ENCODE data around the gene IFT43.
"Not testable (repeated sequence)": the region's sequence is repeated elsewhere in the genome, so short reads cannot be mapped to it uniquely, and the experiment has no call there.

The IFT43 gene

DNA sequence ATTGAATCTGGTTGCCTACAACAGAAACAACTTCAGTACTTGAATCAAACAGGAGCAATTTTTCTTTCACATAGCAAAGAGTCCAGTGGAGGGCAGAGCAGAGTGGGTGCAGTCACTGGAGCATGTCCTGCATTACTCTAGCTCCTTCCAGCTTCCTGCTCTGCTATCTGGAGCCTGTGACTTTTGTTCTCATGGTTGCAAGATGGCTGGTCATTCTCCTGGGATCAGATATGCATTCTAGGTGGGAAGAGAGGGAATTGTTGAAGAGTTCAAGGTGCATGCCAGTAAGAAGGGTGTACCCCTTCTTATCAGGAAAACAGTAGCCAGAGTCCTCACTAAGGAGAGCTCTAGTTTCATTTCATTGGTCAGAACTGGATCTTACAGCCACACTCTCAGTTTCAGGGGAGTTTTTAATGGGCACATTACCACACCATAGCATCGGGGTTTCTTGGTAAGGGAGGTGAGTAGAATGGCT, 8.0 kb downstream of the IFT43 start:
- no peak overlapping the region for H3K9ac ChIP-seq (ENCODE audit: low read length in 2 of 2)
- H3K4me1 ChIP-seq (ENCODE audit: control insufficient read depth, insufficient read depth, low read length), result peaks cover 37% of the 10 kb centered on the region
- H3K27ac ChIP-seq (ENCODE audit: low read length), result no peak overlapping the region
- no peaks in the 10 kb centered on the region for H3K9me3 ChIP-seq (ENCODE audit: control insufficient read depth in 2 of 2, low read length in 2 of 2)
- H3K27me3 ChIP-seq (ENCODE audit: control insufficient read depth in 1 of 2, insufficient read depth in 2 of 2, low read length in 2 of 2), result no peaks in the 10 kb centered on the region
- no peak overlapping the region for H3K4me3 ChIP-seq (ENCODE audit: low read length in 2 of 2)
- H3K36me3 ChIP-seq (ENCODE audit: control insufficient read depth in 2 of 2, insufficient read depth in 2 of 2, low read length in 2 of 2), result peaks cover 21 to 22% of the 10 kb centered on the region in 2 donors

DNA sequence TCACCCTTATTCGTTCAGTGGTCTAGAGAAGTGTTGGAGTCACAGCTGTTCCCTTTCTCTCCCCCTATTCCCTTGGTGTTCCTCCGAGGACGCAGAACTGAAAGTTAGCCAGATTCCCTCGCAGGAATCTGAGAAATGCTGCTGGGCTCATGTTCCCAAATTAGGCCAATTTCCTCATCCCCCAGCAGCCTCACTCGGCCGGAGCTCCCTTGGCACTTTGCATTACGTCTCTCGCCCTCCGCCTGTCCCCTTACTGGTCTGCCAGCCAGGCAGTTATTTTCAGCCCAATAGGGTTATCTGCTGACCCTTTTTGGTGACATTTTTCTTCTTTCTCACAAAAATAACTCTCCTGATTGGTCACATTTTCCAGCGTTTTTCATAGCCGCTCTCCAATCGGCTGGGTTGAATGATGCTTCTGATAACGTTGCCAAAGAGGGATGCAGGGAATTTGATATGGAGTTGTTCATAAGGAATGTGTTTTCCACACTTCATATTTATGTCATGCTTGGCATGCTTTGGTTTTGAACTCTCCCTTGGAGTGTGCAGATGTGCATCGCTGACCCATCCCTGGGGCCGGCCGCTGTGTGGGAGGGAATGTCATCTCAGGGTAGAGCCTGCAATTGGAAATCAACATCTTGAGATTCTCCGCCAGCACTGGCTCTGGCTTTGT, 9.9 kb downstream of the IFT43 start:
- Histone ChIP-seq H3K9ac (ENCODE audit: low read length in 2 of 2) (peak overlapping the region; percentile 17 to 21), H3K4me3 (ENCODE audit: low read length in 2 of 2) (peak overlapping the region; percentile 8 to 66), H3K36me3 (ENCODE audit: control insufficient read depth in 2 of 2, insufficient read depth in 2 of 2, low read length in 2 of 2) (peaks cover 15 to 24% of the 10 kb centered on the region in 2 donors), H3K27me3 (ENCODE audit: control insufficient read depth in 1 of 2, insufficient read depth in 2 of 2, low read length in 2 of 2) (no peaks in the 10 kb centered on the region), H3K4me1 (ENCODE audit: control insufficient read depth, insufficient read depth, low read length) (peaks cover 35% of the 10 kb centered on the region), H3K27ac (ENCODE audit: low read length) (peak overlapping the region; percentile 59), H3K9me3 (ENCODE audit: control insufficient read depth in 2 of 2, low read length in 2 of 2) (no peaks in the 10 kb centered on the region)

DNA sequence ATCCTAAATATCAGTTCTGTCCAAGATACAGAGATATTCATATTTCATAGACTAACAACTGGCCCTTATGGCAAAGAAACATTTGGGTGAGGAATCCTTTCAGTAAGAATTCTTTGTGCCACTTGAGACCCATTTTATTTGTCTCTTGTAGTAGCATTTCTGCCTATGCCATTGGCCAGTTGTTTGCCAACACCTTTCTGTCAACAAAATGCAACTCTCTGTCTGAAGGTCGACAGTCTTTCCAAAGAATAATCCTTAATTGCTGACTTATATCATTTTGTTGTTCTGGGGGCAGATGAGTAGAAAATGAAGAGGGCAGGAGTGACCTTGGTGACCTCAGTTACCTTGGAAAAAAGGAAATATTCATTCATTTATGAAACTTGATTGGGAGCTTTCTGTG, 10.9 kb downstream of the IFT43 start:
- Histone ChIP-seq H3K9ac (ENCODE audit: low read length in 2 of 2) (no peak overlapping the region), H3K27ac (ENCODE audit: low read length) (peak overlapping the region; percentile 59), H3K36me3 (ENCODE audit: control insufficient read depth in 2 of 2, insufficient read depth in 2 of 2, low read length in 2 of 2) (peaks cover 21 to 25% of the 10 kb centered on the region in 2 donors), H3K27me3 (ENCODE audit: control insufficient read depth in 1 of 2, insufficient read depth in 2 of 2, low read length in 2 of 2) (no peaks in the 10 kb centered on the region), H3K9me3 (ENCODE audit: control insufficient read depth in 2 of 2, low read length in 2 of 2) (no peaks in the 10 kb centered on the region), H3K4me3 (ENCODE audit: low read length in 2 of 2) (no peak overlapping the region), H3K4me1 (ENCODE audit: control insufficient read depth, insufficient read depth, low read length) (peaks cover 28% of the 10 kb centered on the region)

DNA sequence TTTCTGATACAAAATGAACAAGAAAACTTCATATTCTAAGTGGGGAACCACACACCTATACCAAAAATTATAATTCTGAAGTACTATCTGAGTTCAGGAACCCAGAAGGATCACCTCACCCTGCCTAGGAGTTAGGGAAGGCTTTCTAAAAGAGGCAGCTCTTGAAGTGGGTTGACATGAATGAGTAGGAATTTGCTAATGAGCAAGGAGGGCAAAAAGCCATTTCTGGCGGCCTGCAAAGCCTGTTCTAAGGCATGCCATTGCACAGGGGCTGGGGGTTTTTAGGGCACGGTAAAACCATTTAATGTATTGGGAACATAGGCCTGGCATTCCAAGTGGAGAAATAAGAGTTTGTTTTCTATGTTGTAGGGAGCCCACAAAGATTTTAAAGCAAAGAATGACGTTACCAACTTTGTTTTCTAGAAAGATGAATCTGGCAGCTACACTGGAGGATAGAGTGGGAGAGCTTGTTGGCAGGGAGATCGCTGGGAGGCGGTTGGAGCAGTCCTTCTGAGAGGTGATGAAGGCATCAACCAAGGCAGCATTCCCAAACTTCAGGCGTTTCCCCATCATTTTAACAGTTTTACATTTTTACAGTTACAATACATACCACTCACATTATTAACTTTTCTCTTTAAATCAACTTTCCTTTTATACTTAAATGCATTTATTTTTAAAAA, 14.1 kb downstream of the IFT43 start:
- Histone ChIP-seq H3K27me3 (ENCODE audit: control insufficient read depth in 1 of 2, insufficient read depth in 2 of 2, low read length in 2 of 2) (no peaks in the 10 kb centered on the region), H3K9ac (ENCODE audit: low read length in 2 of 2) (no peak overlapping the region), H3K27ac (ENCODE audit: low read length) (no peak overlapping the region), H3K36me3 (ENCODE audit: control insufficient read depth in 2 of 2, insufficient read depth in 2 of 2, low read length in 2 of 2) (peaks cover 22 to 29% of the 10 kb centered on the region in 2 donors), H3K4me1 (ENCODE audit: control insufficient read depth, insufficient read depth, low read length) (peaks cover 17% of the 10 kb centered on the region), H3K9me3 (ENCODE audit: control insufficient read depth in 2 of 2, low read length in 2 of 2) (no peaks in the 10 kb centered on the region), H3K4me3 (ENCODE audit: low read length in 2 of 2) (no peak overlapping the region)

- Histone ChIP-seq H3K9ac (ENCODE audit: low read length in 2 of 2) (no peak overlapping the region), H3K9me3 (ENCODE audit: control insufficient read depth in 2 of 2, low read length in 2 of 2) (peaks cover 3 to 4% of the 10 kb centered on the region in 2 donors), H3K36me3 (ENCODE audit: control insufficient read depth in 2 of 2, insufficient read depth in 2 of 2, low read length in 2 of 2) (peaks cover 39% of the 10 kb centered on the region in 2 donors), H3K27ac (ENCODE audit: low read length) (no peak overlapping the region), H3K4me1 (ENCODE audit: control insufficient read depth, insufficient read depth, low read length) (no peaks in the 10 kb centered on the region), H3K4me3 (ENCODE audit: low read length in 2 of 2) (no peak overlapping the region), H3K27me3 (ENCODE audit: control insufficient read depth in 1 of 2, insufficient read depth in 2 of 2, low read length in 2 of 2) (no peaks in the 10 kb centered on the region)
Measured at GRCh38 chr14:76002383-76002782, 16.8 kb downstream of the IFT43 start.

DNA sequence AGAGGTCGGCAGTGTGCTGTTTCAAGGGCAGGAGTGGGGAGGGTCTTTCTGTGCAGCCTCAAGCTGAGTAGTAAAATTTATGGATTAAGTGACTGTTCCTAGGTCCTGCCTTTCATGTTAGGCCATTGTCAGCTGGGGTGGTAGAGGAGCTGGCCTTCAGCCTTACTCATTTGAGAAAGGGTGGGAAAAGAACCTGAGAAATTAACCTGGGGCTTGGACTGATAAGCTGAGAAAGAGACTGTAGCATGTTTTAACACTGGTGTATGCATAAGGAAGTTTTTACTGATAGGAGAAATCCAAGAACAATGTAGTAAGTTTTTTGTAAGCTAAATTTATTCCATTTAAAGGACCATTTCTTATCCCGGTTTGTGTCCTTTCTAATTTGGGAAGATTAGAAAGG, 20.7 kb downstream of the IFT43 start:
- H3K27me3 ChIP-seq (ENCODE audit: control insufficient read depth in 1 of 2, insufficient read depth in 2 of 2, low read length in 2 of 2), result no peaks in the 10 kb centered on the region
- no peak overlapping the region for H3K9ac ChIP-seq (ENCODE audit: low read length in 2 of 2)
- H3K4me1 ChIP-seq (ENCODE audit: control insufficient read depth, insufficient read depth, low read length), result no peaks in the 10 kb centered on the region
- peaks cover 3 to 4% of the 10 kb centered on the region in 2 donors for H3K9me3 ChIP-seq (ENCODE audit: control insufficient read depth in 2 of 2, low read length in 2 of 2)
- H3K27ac ChIP-seq (ENCODE audit: low read length), result no peak overlapping the region
- no peak overlapping the region for H3K4me3 ChIP-seq (ENCODE audit: low read length in 2 of 2)
- H3K36me3 ChIP-seq (ENCODE audit: control insufficient read depth in 2 of 2, insufficient read depth in 2 of 2, low read length in 2 of 2), result peaks cover 32 to 34% of the 10 kb centered on the region in 2 donors

DNA sequence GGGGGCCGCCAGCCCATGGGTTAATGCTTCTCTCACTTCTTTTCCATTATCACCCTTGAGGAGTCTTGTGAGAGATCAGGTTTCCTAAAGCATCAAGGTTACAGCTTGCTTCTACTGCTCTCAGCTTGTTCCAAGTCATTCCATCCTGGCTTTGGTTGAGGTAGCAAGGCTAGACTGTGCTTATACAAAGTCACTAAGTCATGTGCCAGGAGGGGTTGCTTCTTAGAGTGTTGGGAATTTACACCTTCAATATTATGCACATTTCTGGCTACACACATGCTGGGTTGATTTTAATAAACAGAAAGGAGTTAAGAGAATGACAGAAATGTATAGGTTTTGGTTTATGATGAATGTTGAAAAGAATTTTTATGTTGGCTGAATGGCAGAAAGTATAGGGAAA, 21.8 kb downstream of the IFT43 start:
- Histone ChIP-seq H3K4me1 (ENCODE audit: control insufficient read depth, insufficient read depth, low read length) (no peaks in the 10 kb centered on the region), H3K9me3 (ENCODE audit: control insufficient read depth in 2 of 2, low read length in 2 of 2) (peaks cover 3 to 4% of the 10 kb centered on the region in 2 donors), H3K27ac (ENCODE audit: low read length) (no peak overlapping the region), H3K36me3 (ENCODE audit: control insufficient read depth in 2 of 2, insufficient read depth in 2 of 2, low read length in 2 of 2) (peaks cover 26 to 33% of the 10 kb centered on the region in 2 donors), H3K4me3 (ENCODE audit: low read length in 2 of 2) (no peak overlapping the region), H3K9ac (ENCODE audit: low read length in 2 of 2) (no peak overlapping the region), H3K27me3 (ENCODE audit: control insufficient read depth in 1 of 2, insufficient read depth in 2 of 2, low read length in 2 of 2) (no peaks in the 10 kb centered on the region)

DNA sequence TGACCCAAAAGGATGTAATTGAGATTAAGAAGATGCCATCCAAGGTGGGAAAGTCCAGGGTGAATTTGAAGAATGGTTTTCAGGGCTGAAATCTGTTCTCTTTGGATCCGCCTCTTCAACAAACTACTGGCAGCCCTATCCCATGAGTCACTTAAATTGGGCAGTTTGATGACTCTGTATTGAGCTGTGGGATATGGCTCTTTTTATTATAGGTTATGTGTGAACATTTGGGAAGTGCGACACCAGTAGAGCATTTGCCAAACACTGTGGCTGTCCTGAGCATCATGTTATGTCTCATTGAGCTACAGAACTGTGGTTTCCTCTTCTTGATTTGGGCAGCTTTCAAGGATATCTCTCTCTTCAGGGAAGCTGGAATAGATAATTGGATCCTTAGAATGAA, 22.3 kb downstream of the IFT43 start:
- Histone ChIP-seq H3K9me3 (ENCODE audit: control insufficient read depth in 2 of 2, low read length in 2 of 2) (peaks cover 3 to 4% of the 10 kb centered on the region in 2 donors), H3K4me3 (ENCODE audit: low read length in 2 of 2) (no peak overlapping the region), H3K9ac (ENCODE audit: low read length in 2 of 2) (no peak overlapping the region), H3K27ac (ENCODE audit: low read length) (no peak overlapping the region), H3K4me1 (ENCODE audit: control insufficient read depth, insufficient read depth, low read length) (no peaks in the 10 kb centered on the region), H3K27me3 (ENCODE audit: control insufficient read depth in 1 of 2, insufficient read depth in 2 of 2, low read length in 2 of 2) (no peaks in the 10 kb centered on the region), H3K36me3 (ENCODE audit: control insufficient read depth in 2 of 2, insufficient read depth in 2 of 2, low read length in 2 of 2) (peaks cover 26 to 33% of the 10 kb centered on the region in 2 donors)

DNA sequence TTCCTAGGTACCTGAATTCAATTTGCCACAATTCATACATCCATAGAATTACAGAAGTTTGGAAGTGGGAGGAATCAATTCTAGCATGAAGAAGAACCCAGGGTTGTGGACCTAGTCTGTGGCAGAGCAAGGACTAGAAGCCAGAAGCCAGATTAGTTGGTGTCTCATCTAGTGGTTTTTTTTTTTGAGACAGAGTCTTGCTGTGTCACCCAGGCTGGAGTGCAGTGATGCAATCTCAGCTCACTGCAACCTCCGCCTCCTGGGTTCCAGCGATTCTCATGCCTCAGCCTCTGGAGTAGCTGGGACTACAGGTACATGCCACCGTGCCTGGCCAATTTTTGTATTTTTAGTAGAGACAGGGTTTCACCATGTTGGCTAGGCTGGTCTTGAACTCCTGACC, 24.1 kb downstream of the IFT43 start:
- not testable (repeated sequence) for H3K4me1 ChIP-seq (ENCODE audit: control insufficient read depth, insufficient read depth, low read length); H3K9me3 ChIP-seq (ENCODE audit: control insufficient read depth in 2 of 2, low read length in 2 of 2); H3K4me3 ChIP-seq (ENCODE audit: low read length in 2 of 2); H3K27ac ChIP-seq (ENCODE audit: low read length); H3K9ac ChIP-seq (ENCODE audit: low read length in 2 of 2); H3K27me3 ChIP-seq (ENCODE audit: control insufficient read depth in 1 of 2, insufficient read depth in 2 of 2, low read length in 2 of 2)
- H3K36me3 ChIP-seq (ENCODE audit: control insufficient read depth in 2 of 2, insufficient read depth in 2 of 2, low read length in 2 of 2), result peaks cover 22 to 49% of the 10 kb centered on the region in 2 donors

DNA sequence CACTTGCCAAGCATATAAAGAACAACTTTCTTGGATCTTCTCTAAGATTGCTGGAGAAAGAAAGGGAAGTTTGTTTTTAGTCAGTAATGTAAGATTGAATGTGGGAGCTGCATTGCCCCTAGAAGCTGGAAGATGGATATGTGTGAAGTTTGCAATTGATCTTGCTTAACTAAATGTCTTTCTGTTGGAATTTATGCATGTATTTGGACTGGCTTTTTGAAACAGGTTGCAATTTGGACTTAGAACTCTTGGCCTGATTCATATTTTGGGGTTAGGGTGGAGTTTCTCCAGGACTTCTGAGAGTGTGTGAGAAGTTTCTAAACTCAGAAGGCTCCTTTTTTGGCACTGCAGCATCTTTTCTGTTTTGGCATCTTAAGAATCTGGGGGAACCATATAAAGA, 26.4 kb downstream of the IFT43 start:
- no peak overlapping the region for H3K4me3 ChIP-seq (ENCODE audit: low read length in 2 of 2)
- H3K27me3 ChIP-seq (ENCODE audit: control insufficient read depth in 1 of 2, insufficient read depth in 2 of 2, low read length in 2 of 2), result no peaks in the 10 kb centered on the region
- H3K4me1 ChIP-seq (ENCODE audit: control insufficient read depth, insufficient read depth, low read length), result no peaks in the 10 kb centered on the region
- H3K9ac ChIP-seq (ENCODE audit: low read length in 2 of 2), result no peak overlapping the region
- no peaks in the 10 kb centered on the region for H3K9me3 ChIP-seq (ENCODE audit: control insufficient read depth in 2 of 2, low read length in 2 of 2)
- H3K36me3 ChIP-seq (ENCODE audit: control insufficient read depth in 2 of 2, insufficient read depth in 2 of 2, low read length in 2 of 2), result peaks cover 13 to 34% of the 10 kb centered on the region in 2 donors
- H3K27ac ChIP-seq (ENCODE audit: low read length), result no peak overlapping the region

GRCh38 chr14:76012354-76012753, 26.8 kb downstream of the IFT43 start:
- Histone ChIP-seq H3K27ac (ENCODE audit: low read length) (peak overlapping the region; percentile 42), H3K27me3 (ENCODE audit: control insufficient read depth in 1 of 2, insufficient read depth in 2 of 2, low read length in 2 of 2) (no peaks in the 10 kb centered on the region), H3K9me3 (ENCODE audit: control insufficient read depth in 2 of 2, low read length in 2 of 2) (no peaks in the 10 kb centered on the region), H3K9ac (ENCODE audit: low read length in 2 of 2) (no peak overlapping the region), H3K36me3 (ENCODE audit: control insufficient read depth in 2 of 2, insufficient read depth in 2 of 2, low read length in 2 of 2) (peaks cover 9 to 33% of the 10 kb centered on the region in 2 donors), H3K4me1 (ENCODE audit: control insufficient read depth, insufficient read depth, low read length) (no peaks in the 10 kb centered on the region), H3K4me3 (ENCODE audit: low read length in 2 of 2) (peak overlapping the region in 1 of 2 donors; percentile 23)
